Lower leg skin (tissue), 3 donors: ENCODE results near the gene PDZD2.

Experiments
- CTCF ChIP-seq, 3 donors: fragments of 450-650 bp; IDR thresholded peaks; one replicate each; pipeline ENCODE4 v1.5.1; 2016; ENCODE audit warnings: antibody characterized with exemption in 3 of 3, mild to moderate bottlenecking in 3 of 3, moderate library complexity in 2 of 3
- POLR2A ChIP-seq, 2 donors: fragments of 450-650 bp; IDR thresholded peaks; one replicate each; pipeline ENCODE4 v1.6.1; 2016 to 2017; ENCODE audit warnings: antibody characterized with exemption in 2 of 2, mild to moderate bottlenecking in 1 of 2, moderate library complexity in 1 of 2

- TF ChIP-seq CTCF (IDR thresholded peaks at IDR 0.05) (no peak), POLR2A (IDR thresholded peaks at IDR 0.05) (no peak)
These were observed 215.5 kb downstream of the PDZD2 start for GRCh38 chr5:31854181-31855133.
